Urinary bladder (tissue), 4 donors: ENCODE results near the gene S100PBP. TPM values are rescaled to one million over a fixed set of nuclear protein-coding genes. Genes with fewer than 3 reads are reported as not detected.
"Not testable (repeated sequence)": the region's sequence is repeated elsewhere in the genome, so short reads cannot be mapped to it uniquely, and the experiment has no call there.

ENCODE experiments used
- DNase-seq: peaks from one replicate; pipeline ENCODE4 v3.0.0-alpha.2; 2015; ENCODE audit errors: extremely low spot score
- H3K27ac ChIP-seq: one replicate; pipeline ENCODE4 v1.5.1; 2013; ENCODE audit warnings: low read depth, mild to moderate bottlenecking, moderate library complexity
- H3K36me3 ChIP-seq: one replicate; pipeline ENCODE4 v1.6.1; 2013; ENCODE audit warnings: mild to moderate bottlenecking, moderate library complexity; ENCODE audit not compliant: insufficient read depth
- H3K4me1 ChIP-seq: one replicate; pipeline ENCODE4 v1.6.1; 2013; ENCODE audit warnings: mild to moderate bottlenecking, moderate library complexity; ENCODE audit not compliant: insufficient read depth
- H3K4me3 ChIP-seq: one replicate; pipeline ENCODE4 v1.5.1; 2013; ENCODE audit warnings: low read depth, low read length
- WGBS: extraction: QIAGEN DNeasy Blood & Tissue Kit; methylation state at CpG from one replicate; pipeline ENCODE4 v1.1.7; 2013; 5-methylcytosine and 5-hydroxymethylcytosine counted together
- polyA plus RNA-seq: library from polyadenylated mRNA; stranded (reverse); fragments of 200-250 nt; gene quantifications from one replicate; pipeline ENCODE4 v1.2.3, GENCODE V29; 2013
- total RNA-seq: library from RNA; depleted of rRNA; stranded (reverse); fragments of >200 nt; gene quantifications from one replicate; pipeline ENCODE4 v1.2.3, GENCODE V29; 2014
- donor health status: healthy with polysubstance abuse.
- donor health status: healthy.

S100PBP gene
- total and polyA plus RNA-seq, 2 donors = 13.6 to 62.0 TPM

GRCh38 chr1:32775640-32776337 lies 41.7 kb upstream of the S100PBP start:
- Histone ChIP-seq H3K36me3 (peaks cover 12% of the 10 kb centered on the region), H3K27ac (no peak overlapping the region), H3K4me1 (no peaks in the 10 kb centered on the region), H3K4me3 (no peak overlapping the region)
- 83% methylated on average over 13 of the region's 13 CpGs for WGBS
- no peak for DNase-seq

GRCh38 chr1:32779242-32779641 lies 38.2 kb upstream of the S100PBP start:
- WGBS = 94% methylated on average over 5 of the region's 5 CpGs
- Histone ChIP-seq H3K27ac (no peak overlapping the region), H3K36me3 (peaks cover 8% of the 10 kb centered on the region)

GRCh38 chr1:32780005-32780404 lies 37.4 kb upstream of the S100PBP start:
- WGBS = 92% methylated on average over 8 of the region's 8 CpGs
- Histone ChIP-seq H3K36me3 (peaks cover 9% of the 10 kb centered on the region), H3K4me1 (no peaks in the 10 kb centered on the region), H3K4me3 (no peak overlapping the region), H3K27ac (no peak overlapping the region)
- no peak for DNase-seq

More at GRCh38 chr1:32779242-32779641, 38.2 kb upstream of the S100PBP start:
- Histone ChIP-seq H3K4me3 (no peak overlapping the region), H3K4me1 (no peaks in the 10 kb centered on the region)
- no peak for DNase-seq

GRCh38 chr1:32780628-32781234 lies 36.7 kb upstream of the S100PBP start:
- Histone ChIP-seq H3K4me1 (no peaks in the 10 kb centered on the region), H3K4me3 (no peak overlapping the region), H3K27ac (no peak overlapping the region), H3K36me3 (peaks cover 11% of the 10 kb centered on the region)
- WGBS = 69% methylated on average over 8 of the region's 8 CpGs
- no peak for DNase-seq

- Histone ChIP-seq H3K27ac (no peak overlapping the region), H3K4me1 (no peaks in the 10 kb centered on the region), H3K36me3 (peaks cover 14% of the 10 kb centered on the region), H3K4me3 (no peak overlapping the region)
- no peak for DNase-seq
- 87% methylated on average over 5 of the region's 5 CpGs for WGBS
Observed at GRCh38 chr1:32782086-32782485, 35.4 kb upstream of the S100PBP start.

GRCh38 chr1:32783851-32784250 lies 33.6 kb upstream of the S100PBP start:
- DNase-seq = no peak
- peaks cover 14% of the 10 kb centered on the region for H3K36me3 ChIP-seq
- no peak overlapping the region for H3K27ac ChIP-seq
- H3K4me1 ChIP-seq = no peaks in the 10 kb centered on the region
- 99% methylated on average over 5 of the region's 5 CpGs for WGBS
- no peak overlapping the region for H3K4me3 ChIP-seq

GRCh38 chr1:32784817-32785216 lies 32.6 kb upstream of the S100PBP start:
- DNase-seq = no peak
- Histone ChIP-seq H3K4me1 (no peaks in the 10 kb centered on the region), H3K36me3 (peaks cover 10% of the 10 kb centered on the region), H3K27ac (no peak overlapping the region), H3K4me3 (no peak overlapping the region)
- 89% methylated on average over 3 of the region's 3 CpGs for WGBS

- WGBS = 65% methylated on average over 4 of the region's 4 CpGs
- no peak overlapping the region for H3K4me3 ChIP-seq
- peaks cover 7% of the 10 kb centered on the region for H3K36me3 ChIP-seq
- no peak for DNase-seq
- H3K4me1 ChIP-seq = no peaks in the 10 kb centered on the region
- no peak overlapping the region for H3K27ac ChIP-seq
Observed at GRCh38 chr1:32786856-32787255, 30.6 kb upstream of the S100PBP start.

GRCh38 chr1:32789356-32789755 lies 28.1 kb upstream of the S100PBP start:
- H3K27ac ChIP-seq, H3K4me3 ChIP-seq, H3K4me1 ChIP-seq, H3K36me3 ChIP-seq, DNase-seq: not testable (repeated sequence)
- WGBS = 73% methylated on average over 2 of the region's 2 CpGs

- Histone ChIP-seq H3K27ac (no peak overlapping the region), H3K4me3 (no peak overlapping the region), H3K36me3 (no peaks in the 10 kb centered on the region), H3K4me1 (no peaks in the 10 kb centered on the region)
- WGBS = 98% methylated on average over 1 of the region's 1 CpG
- DNase-seq = no peak
Observed at GRCh38 chr1:32791881-32792280, 25.6 kb upstream of the S100PBP start.

- not testable (repeated sequence) for H3K4me3 ChIP-seq, H3K36me3 ChIP-seq, H3K4me1 ChIP-seq, H3K27ac ChIP-seq, DNase-seq
- 90% methylated on average over 4 of the region's 4 CpGs for WGBS
Observed at GRCh38 chr1:32795763-32796162, 21.7 kb upstream of the S100PBP start.

- 96% methylated on average over 1 of the region's 1 CpG for WGBS
Observed at GRCh38 chr1:32797456-32797855, 20.0 kb upstream of the S100PBP start.

GRCh38 chr1:32798191-32798590 lies 19.3 kb upstream of the S100PBP start:
- no peaks in the 10 kb centered on the region for H3K36me3 ChIP-seq
- H3K4me1 ChIP-seq = no peaks in the 10 kb centered on the region
- H3K4me3 ChIP-seq = no peak overlapping the region
- no peak overlapping the region for H3K27ac ChIP-seq
- WGBS = 96% methylated on average over 4 of the region's 4 CpGs
- DNase-seq = no peak

More at GRCh38 chr1:32797456-32797855, 20.0 kb upstream of the S100PBP start:
- Histone ChIP-seq H3K27ac (no peak overlapping the region), H3K36me3 (no peaks in the 10 kb centered on the region), H3K4me3 (no peak overlapping the region), H3K4me1 (no peaks in the 10 kb centered on the region)
- no peak for DNase-seq

GRCh38 chr1:32798679-32799416 lies 18.6 kb upstream of the S100PBP start:
- Histone ChIP-seq H3K36me3 (no peaks in the 10 kb centered on the region), H3K27ac (no peak overlapping the region), H3K4me3 (no peak overlapping the region), H3K4me1 (no peaks in the 10 kb centered on the region)
- no peak for DNase-seq
- WGBS = 78% methylated on average over 8 of the region's 8 CpGs
